HEK293 (cell line): ENCODE measurements around the gene TFE3.
A peak's percentile ranks its signal among the peaks of the same experiment; 100 is the strongest.

ENCODE experiments used
- CTCF ChIA-PET: fragments of 350-600 bp; formaldehyde crosslinking; extraction: SDS; loops from one replicate; lab custom pipeline; 2021; ENCODE audit warnings: antibody characterized with exemption; lab: Yijun Ruan, JAX
- POLR2A ChIA-PET: fragments of 300-600 bp; formaldehyde crosslinking; extraction: SDS; loops from one replicate; lab custom pipeline; 2020; ENCODE audit warnings: antibody characterized with exemption, inconsistent platforms; lab: Yijun Ruan, JAX
- H3K27ac ChIP-seq: fragments of 200-500 bp; sonication (Bioruptor generic); 2 replicates; pipeline ENCODE4 v1.5.1; 2014; ENCODE audit warnings: low read depth, low read length, control low read depth, inconsistent platforms; ENCODE audit errors: extremely low read depth
- H3K36me3 ChIP-seq, 2 experiments: fragments of 200-500 bp in 1 of 2; sonication (Bioruptor generic) in 1 of 2; 1 replicate in 1 of 2; 2 replicates in 1 of 2; pipeline ENCODE4 v1.5.1; 2014 to 2017; ENCODE audit warnings: inconsistent platforms in 2 of 2, low read length in 2 of 2; ENCODE audit not compliant: control insufficient read depth in 2 of 2, insufficient read depth in 1 of 2
- H3K4me1 ChIP-seq: fragments of 200-500 bp; sonication (Bioruptor generic); 2 replicates; pipeline ENCODE4 v1.5.1; 2014; ENCODE audit warnings: mild to moderate bottlenecking, low read length, inconsistent platforms; ENCODE audit not compliant: control insufficient read depth, insufficient read depth
- H3K4me3 ChIP-seq: 2 replicates; pipeline ENCODE4 v1.5.1; 2011; ENCODE audit warnings: low read depth, mild to moderate bottlenecking, control low read depth, low read length, moderate library complexity
- H3K9me3 ChIP-seq: fragments of 200-500 bp; sonication (Bioruptor generic); 2 replicates; pipeline ENCODE4 v1.5.1; 2014; ENCODE audit warnings: low read depth, low read length, inconsistent platforms; ENCODE audit not compliant: control insufficient read depth, insufficient read depth
- SCRT2 ChIP-seq: fragments of 450-650 bp; formaldehyde crosslinking; IDR thresholded peaks from 2 replicates; pipeline ENCODE4 v1.5.1; 2016; ENCODE audit warnings: missing biosample characterization, missing genetic modification characterization
- SP2 ChIP-seq: fragments of 450-650 bp; formaldehyde crosslinking; IDR thresholded peaks from 2 replicates; pipeline ENCODE4 v1.5.1; 2016; ENCODE audit warnings: missing biosample characterization, missing genetic modification characterization
- ZBTB20 ChIP-seq: fragments of 450-650 bp; formaldehyde crosslinking; IDR thresholded peaks from 2 replicates; pipeline ENCODE4 v1.5.1; 2016; ENCODE audit warnings: missing biosample characterization, missing genetic modification characterization
- ZIC2 ChIP-seq: fragments of 450-650 bp; formaldehyde crosslinking; IDR thresholded peaks from 2 replicates; pipeline ENCODE4 v1.5.1; 2016; ENCODE audit warnings: missing biosample characterization, missing genetic modification characterization
- ZNF324 ChIP-seq: fragments of 450-650 bp; formaldehyde crosslinking; IDR thresholded peaks from 2 replicates; pipeline ENCODE4 v1.5.1; 2016; ENCODE audit warnings: missing biosample characterization, missing genetic modification characterization
- ZNF514 ChIP-seq: fragments of 450-650 bp; formaldehyde crosslinking; IDR thresholded peaks from 2 replicates; pipeline ENCODE4 v1.5.1; 2016; ENCODE audit warnings: missing biosample characterization, missing genetic modification characterization
- ZNF549 ChIP-seq: fragments of 450-650 bp; IDR thresholded peaks from 2 replicates; pipeline ENCODE4 v1.5.1; 2018; ENCODE audit warnings: missing biosample characterization, missing genetic modification characterization, mild to moderate bottlenecking, inconsistent platforms, moderate library complexity
- ZNF621 ChIP-seq: fragments of 450-650 bp; formaldehyde crosslinking; IDR thresholded peaks from 2 replicates; pipeline ENCODE4 v1.5.1; 2017; ENCODE audit warnings: missing biosample characterization, missing genetic modification characterization
- ZNF629 ChIP-seq: fragments of 450-650 bp; formaldehyde crosslinking; IDR thresholded peaks from 2 replicates; pipeline ENCODE4 v1.5.1; 2017; ENCODE audit warnings: missing biosample characterization, missing genetic modification characterization
- ZNF660 ChIP-seq: fragments of 450-650 bp; IDR thresholded peaks from 2 replicates; pipeline ENCODE4 v1.5.1; 2018; ENCODE audit warnings: missing biosample characterization, mild to moderate bottlenecking, missing genetic modification characterization
- TF ChIP-seq, protein P1 (sequence below): sonication (generic); formaldehyde crosslinking; IDR thresholded peaks from 2 replicates; pipeline ENCODE4 v1.8.1; 2022; ENCODE audit warnings: mild to moderate bottlenecking, moderate library complexity, missing genetic modification reagents
- TF ChIP-seq, protein P2 (sequence below): fragments of 450-650 bp; formaldehyde crosslinking; IDR thresholded peaks from 2 replicates; pipeline ENCODE4 v1.5.1; 2016; ENCODE audit warnings: missing biosample characterization, missing genetic modification characterization
- TF ChIP-seq, protein P3 (sequence below): fragments of 450-650 bp; formaldehyde crosslinking; IDR thresholded peaks from 2 replicates; pipeline ENCODE4 v1.5.1; 2016; ENCODE audit warnings: missing biosample characterization, missing genetic modification characterization
- TF ChIP-seq, protein P4 (sequence below): fragments of 450-650 bp; formaldehyde crosslinking; IDR thresholded peaks from 2 replicates; pipeline ENCODE4 v1.5.1; 2016; ENCODE audit warnings: missing biosample characterization, missing genetic modification characterization
- TF ChIP-seq, protein P5 (sequence below): fragments of 450-650 bp; formaldehyde crosslinking; IDR thresholded peaks from 2 replicates; pipeline ENCODE4 v1.5.1; 2016; ENCODE audit warnings: missing biosample characterization, missing genetic modification characterization
- TF ChIP-seq, protein P6 (sequence below): fragments of 450-650 bp; formaldehyde crosslinking; IDR thresholded peaks from 2 replicates; pipeline ENCODE4 v1.5.1; 2016; ENCODE audit warnings: missing biosample characterization, missing genetic modification characterization
- TF ChIP-seq, protein P7 (sequence below): fragments of 450-650 bp; formaldehyde crosslinking; IDR thresholded peaks from 2 replicates; pipeline ENCODE4 v1.5.1; 2017; ENCODE audit warnings: missing biosample characterization, missing genetic modification characterization

Gene TFE3

DNA sequence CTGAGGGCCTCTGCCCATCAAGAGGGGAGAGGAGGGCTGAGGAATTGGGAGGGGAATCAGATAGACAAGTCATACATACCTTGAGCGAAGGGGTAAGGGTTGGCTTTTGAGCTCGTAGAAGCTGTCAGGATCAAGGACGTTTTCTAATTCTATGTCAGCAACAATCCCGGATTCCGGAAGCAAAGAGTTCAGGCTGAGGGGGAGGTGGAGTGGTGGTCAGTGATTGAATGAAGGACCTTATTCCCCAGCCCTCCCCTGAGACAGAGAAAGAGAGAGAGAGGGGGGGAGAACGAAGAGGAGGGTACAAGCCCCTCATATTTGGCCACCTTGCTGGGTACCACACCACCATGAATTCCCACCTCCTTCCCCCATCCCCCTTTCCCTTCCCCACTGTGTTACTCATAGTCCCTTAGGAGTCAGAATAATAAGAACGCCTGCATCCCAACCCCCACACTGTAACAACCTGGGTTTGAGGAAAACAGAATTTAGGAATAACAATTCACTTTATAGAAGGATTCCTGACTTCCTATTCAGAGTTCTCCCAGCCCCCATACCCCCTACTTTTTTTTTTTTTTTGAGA, 2.7 kb downstream of the TFE3 start:
- H3K36me3 ChIP-seq, result peaks cover 11 to 34% of the 10 kb centered on the region in 2 experiments; a peak in 2 of 3 replicates
- H3K4me3 ChIP-seq, result no peak overlapping the region
- TF ChIP-seq, protein P1, sequence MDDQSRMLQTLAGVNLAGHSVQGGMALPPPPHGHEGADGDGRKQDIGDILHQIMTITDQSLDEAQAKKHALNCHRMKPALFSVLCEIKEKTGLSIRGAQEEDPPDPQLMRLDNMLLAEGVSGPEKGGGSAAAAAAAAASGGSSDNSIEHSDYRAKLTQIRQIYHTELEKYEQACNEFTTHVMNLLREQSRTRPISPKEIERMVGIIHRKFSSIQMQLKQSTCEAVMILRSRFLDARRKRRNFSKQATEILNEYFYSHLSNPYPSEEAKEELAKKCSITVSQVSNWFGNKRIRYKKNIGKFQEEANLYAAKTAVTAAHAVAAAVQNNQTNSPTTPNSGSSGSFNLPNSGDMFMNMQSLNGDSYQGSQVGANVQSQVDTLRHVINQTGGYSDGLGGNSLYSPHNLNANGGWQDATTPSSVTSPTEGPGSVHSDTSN (CRISPR knock-in tag), result no peak
- TF ChIP-seq, protein P2, sequence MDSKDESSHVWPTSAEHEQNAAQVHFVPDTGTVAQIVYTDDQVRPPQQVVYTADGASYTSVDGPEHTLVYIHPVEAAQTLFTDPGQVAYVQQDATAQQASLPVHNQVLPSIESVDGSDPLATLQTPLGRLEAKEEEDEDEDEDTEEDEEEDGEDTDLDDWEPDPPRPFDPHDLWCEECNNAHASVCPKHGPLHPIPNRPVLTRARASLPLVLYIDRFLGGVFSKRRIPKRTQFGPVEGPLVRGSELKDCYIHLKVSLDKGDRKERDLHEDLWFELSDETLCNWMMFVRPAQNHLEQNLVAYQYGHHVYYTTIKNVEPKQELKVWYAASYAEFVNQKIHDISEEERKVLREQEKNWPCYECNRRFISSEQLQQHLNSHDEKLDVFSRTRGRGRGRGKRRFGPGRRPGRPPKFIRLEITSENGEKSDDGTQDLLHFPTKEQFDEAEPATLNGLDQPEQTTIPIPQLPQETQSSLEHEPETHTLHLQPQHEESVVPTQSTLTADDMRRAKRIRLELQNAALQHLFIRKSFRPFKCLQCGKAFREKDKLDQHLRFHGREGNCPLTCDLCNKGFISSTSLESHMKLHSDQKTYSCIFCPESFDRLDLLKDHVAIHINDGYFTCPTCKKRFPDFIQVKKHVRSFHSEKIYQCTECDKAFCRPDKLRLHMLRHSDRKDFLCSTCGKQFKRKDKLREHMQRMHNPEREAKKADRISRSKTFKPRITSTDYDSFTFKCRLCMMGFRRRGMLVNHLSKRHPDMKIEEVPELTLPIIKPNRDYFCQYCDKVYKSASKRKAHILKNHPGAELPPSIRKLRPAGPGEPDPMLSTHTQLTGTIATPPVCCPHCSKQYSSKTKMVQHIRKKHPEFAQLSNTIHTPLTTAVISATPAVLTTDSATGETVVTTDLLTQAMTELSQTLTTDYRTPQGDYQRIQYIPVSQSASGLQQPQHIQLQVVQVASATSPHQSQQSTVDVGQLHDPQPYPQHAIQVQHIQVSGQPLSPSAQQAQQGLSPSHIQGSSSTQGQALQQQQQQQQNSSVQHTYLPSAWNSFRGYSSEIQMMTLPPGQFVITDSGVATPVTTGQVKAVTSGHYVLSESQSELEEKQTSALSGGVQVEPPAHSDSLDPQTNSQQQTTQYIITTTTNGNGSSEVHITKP, result peak; percentile 76; the same call in 1 of the 2 replicates
- CTCF ChIA-PET, result interaction anchor here (1.3 kb wide), 2 partner anchors 67 to 68 kb away, joined by 3 to 8 read pairs; no protein-coding TSS in a partner anchor
- POLR2A ChIA-PET, result interaction anchor here (0.5 to 1.5 kb wide), 8 partner anchors 9 to 1906 kb away, joined by 3 to 9 read pairs (median 4); partner anchors contain the start of genes GRIPAP1, KCND1 and SLC35A2
- H3K9me3 ChIP-seq, result no peaks in the 10 kb centered on the region
- peaks cover 7% of the 10 kb centered on the region for H3K4me1 ChIP-seq
- 0 out of 2 replicates have a peak overlapping the region, but pooled peaks have one; percentile 34 for H3K27ac ChIP-seq

DNA sequence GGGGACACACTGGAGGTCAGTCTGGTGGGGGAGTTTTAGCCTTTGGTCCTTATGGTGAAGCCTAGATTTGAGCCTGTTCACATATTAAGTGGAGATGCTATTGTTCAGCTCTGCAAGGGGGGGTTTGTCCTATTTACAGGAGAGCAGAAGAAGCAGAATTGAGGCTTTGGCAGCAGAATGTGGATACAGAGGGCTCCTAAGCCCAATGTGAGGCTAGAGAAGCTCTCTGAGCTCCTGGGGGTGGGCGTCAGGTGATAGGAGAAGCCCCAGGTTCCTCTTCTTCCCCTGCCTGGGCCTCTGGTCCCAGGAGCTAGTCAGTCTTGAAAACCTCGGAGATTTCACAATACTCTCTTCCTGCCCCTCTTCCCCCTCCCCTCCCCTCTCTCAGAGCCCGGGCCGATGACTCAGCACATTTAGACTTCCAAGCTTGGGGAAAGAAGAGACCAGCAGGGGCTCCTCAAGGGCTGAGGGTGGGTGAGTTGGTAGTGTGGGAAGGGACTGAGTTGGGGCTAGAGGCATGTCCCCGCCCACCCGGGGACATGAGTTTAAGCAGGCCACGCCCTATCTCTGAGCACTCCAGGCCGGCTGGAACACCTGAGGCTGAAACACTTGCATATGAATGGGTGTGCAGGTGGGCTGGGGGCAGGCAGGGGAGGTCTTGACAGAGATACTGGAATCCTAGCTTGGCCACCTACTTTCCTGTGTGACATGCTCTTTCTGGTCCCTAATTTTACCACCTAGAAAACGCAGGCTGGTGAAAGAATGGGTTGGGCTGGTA, 3.4 kb downstream of the TFE3 start:
- H3K36me3 ChIP-seq, result peaks cover 11 to 37% of the 10 kb centered on the region in 2 experiments; a peak in 2 of 3 replicates
- no peak overlapping the region for H3K4me3 ChIP-seq
- peak overlapping the region; percentile 34; the same call in 1 of the 2 replicates for H3K27ac ChIP-seq
- peaks cover 7% of the 10 kb centered on the region for H3K4me1 ChIP-seq
- ChIA-PET CTCF (interaction anchor here (0.5 to 1.3 kb wide), 2 partner anchors 27 to 67 kb away, joined by 3 read pairs; no protein-coding TSS in a partner anchor), POLR2A (interaction anchor here (0.6 to 1.5 kb wide), 7 partner anchors 9 to 128 kb away, joined by 3 to 9 read pairs (median 4); partner anchors contain the start of genes GRIPAP1, KCND1 and SLC35A2)
- H3K9me3 ChIP-seq, result no peaks in the 10 kb centered on the region
- TF ChIP-seq, protein P3, sequence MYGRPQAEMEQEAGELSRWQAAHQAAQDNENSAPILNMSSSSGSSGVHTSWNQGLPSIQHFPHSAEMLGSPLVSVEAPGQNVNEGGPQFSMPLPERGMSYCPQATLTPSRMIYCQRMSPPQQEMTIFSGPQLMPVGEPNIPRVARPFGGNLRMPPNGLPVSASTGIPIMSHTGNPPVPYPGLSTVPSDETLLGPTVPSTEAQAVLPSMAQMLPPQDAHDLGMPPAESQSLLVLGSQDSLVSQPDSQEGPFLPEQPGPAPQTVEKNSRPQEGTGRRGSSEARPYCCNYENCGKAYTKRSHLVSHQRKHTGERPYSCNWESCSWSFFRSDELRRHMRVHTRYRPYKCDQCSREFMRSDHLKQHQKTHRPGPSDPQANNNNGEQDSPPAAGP (tag by site-specific recombination), result peak; percentile 30; the same call in 1 of the 2 replicates
- TF ChIP-seq ZNF549 (tag by site-specific recombination) (no peak), SCRT2 (0 out of 2 replicates have a peak, but pooled peaks have one; percentile 14), ZIC2 (0 out of 2 replicates have a peak, but pooled peaks have one; percentile 34), ZBTB20 (tag by site-specific recombination) (peak; percentile 95), ZNF621 (no peak), ZNF324 (no peak), SP2 (tag by site-specific recombination) (peak; percentile 62), ZNF629 (tag by site-specific recombination) (peak; percentile 68), ZNF660 (tag by site-specific recombination) (peak; percentile 74), ZNF514 (tag by site-specific recombination) (no peak)
- TF ChIP-seq, protein P4, sequence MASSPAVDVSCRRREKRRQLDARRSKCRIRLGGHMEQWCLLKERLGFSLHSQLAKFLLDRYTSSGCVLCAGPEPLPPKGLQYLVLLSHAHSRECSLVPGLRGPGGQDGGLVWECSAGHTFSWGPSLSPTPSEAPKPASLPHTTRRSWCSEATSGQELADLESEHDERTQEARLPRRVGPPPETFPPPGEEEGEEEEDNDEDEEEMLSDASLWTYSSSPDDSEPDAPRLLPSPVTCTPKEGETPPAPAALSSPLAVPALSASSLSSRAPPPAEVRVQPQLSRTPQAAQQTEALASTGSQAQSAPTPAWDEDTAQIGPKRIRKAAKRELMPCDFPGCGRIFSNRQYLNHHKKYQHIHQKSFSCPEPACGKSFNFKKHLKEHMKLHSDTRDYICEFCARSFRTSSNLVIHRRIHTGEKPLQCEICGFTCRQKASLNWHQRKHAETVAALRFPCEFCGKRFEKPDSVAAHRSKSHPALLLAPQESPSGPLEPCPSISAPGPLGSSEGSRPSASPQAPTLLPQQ (tag by site-specific recombination), result peak; percentile 23; the same call in 1 of the 2 replicates
- TF ChIP-seq, protein P5, sequence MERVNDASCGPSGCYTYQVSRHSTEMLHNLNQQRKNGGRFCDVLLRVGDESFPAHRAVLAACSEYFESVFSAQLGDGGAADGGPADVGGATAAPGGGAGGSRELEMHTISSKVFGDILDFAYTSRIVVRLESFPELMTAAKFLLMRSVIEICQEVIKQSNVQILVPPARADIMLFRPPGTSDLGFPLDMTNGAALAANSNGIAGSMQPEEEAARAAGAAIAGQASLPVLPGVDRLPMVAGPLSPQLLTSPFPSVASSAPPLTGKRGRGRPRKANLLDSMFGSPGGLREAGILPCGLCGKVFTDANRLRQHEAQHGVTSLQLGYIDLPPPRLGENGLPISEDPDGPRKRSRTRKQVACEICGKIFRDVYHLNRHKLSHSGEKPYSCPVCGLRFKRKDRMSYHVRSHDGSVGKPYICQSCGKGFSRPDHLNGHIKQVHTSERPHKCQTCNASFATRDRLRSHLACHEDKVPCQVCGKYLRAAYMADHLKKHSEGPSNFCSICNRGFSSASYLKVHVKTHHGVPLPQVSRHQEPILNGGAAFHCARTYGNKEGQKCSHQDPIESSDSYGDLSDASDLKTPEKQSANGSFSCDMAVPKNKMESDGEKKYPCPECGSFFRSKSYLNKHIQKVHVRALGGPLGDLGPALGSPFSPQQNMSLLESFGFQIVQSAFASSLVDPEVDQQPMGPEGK (tag by site-specific recombination), result peak; percentile 84
- TF ChIP-seq, protein P6, sequence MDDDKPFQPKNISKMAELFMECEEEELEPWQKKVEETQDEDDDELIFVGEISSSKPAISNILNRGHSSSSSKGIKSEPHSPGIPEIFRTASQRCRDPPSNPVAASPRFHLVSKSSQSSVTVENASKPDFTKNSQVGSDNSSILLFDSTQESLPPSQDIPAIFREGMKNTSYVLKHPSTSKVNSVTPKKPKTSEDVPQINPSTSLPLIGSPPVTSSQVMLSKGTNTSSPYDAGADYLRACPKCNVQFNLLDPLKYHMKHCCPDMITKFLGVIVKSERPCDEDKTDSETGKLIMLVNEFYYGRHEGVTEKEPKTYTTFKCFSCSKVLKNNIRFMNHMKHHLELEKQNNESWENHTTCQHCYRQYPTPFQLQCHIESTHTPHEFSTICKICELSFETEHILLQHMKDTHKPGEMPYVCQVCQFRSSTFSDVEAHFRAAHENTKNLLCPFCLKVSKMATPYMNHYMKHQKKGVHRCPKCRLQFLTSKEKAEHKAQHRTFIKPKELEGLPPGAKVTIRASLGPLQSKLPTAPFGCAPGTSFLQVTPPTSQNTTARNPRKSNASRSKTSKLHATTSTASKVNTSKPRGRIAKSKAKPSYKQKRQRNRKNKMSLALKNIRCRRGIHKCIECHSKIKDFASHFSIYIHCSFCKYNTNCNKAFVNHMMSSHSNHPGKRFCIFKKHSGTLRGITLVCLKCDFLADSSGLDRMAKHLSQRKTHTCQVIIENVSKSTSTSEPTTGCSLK, result no peak
- TF ChIP-seq, protein P7, sequence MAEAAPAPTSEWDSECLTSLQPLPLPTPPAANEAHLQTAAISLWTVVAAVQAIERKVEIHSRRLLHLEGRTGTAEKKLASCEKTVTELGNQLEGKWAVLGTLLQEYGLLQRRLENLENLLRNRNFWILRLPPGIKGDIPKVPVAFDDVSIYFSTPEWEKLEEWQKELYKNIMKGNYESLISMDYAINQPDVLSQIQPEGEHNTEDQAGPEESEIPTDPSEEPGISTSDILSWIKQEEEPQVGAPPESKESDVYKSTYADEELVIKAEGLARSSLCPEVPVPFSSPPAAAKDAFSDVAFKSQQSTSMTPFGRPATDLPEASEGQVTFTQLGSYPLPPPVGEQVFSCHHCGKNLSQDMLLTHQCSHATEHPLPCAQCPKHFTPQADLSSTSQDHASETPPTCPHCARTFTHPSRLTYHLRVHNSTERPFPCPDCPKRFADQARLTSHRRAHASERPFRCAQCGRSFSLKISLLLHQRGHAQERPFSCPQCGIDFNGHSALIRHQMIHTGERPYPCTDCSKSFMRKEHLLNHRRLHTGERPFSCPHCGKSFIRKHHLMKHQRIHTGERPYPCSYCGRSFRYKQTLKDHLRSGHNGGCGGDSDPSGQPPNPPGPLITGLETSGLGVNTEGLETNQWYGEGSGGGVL (tag by site-specific recombination), result peak; percentile 92
